GM12878 (cell line): ENCODE measurements around the gene WDR11. TPM values are rescaled to one million over a fixed set of nuclear protein-coding genes. Genes with fewer than 3 reads are reported as not detected.

Source experiments
- ATAC-seq: fragments of 200-7000 bp; cut with Tn5 transposase; 3 replicates; pipeline ENCODE4 v1.9.1; 2020; ENCODE audit warnings: mild to moderate bottlenecking, moderate library complexity
- BruUV-seq: library from RNA; stranded (reverse); fragments of 400-500 nt; replicated peaks from 2 replicates; lab custom pipeline; 2021; lab: Mats Ljungman, UMichigan
- CTCF ChIA-PET: fragments of 300-600 bp; sonication (Branson Sonifier 250); formaldehyde crosslinking; extraction: SDS; loops from one replicate; lab custom pipeline; 2021; ENCODE audit warnings: inconsistent platforms; lab: Yijun Ruan, JAX
- POLR2A ChIA-PET: fragments of 350-600 bp; formaldehyde crosslinking; extraction: SDS; loops from one replicate; lab custom pipeline; 2021; ENCODE audit warnings: inconsistent platforms; lab: Charles Lee
- RAD21 ChIA-PET: fragments of 300-600 bp; sonication (Branson Sonifier 250); formaldehyde crosslinking; loops from one replicate; lab custom pipeline; 2023; ENCODE audit warnings: antibody characterized with exemption; ENCODE audit not compliant: unreplicated experiment; lab: Charles Lee
- SMC1A ChIA-PET: fragments of 300-600 bp; sonication (Branson Sonifier 250); formaldehyde crosslinking; loops from one replicate; lab custom pipeline; 2023; ENCODE audit not compliant: unreplicated experiment, uncharacterized antibody; lab: Charles Lee
- DNase-seq: peaks from one replicate; pipeline ENCODE4 v3.0.0-alpha.2; 2011; ENCODE audit warnings: low read depth, low spot score
- FAIRE-seq: peaks from 3 replicates; lab custom pipeline; 2011; peaks lifted over from hg19 to GRCh38; lab: Jason Lieb, UNC
- H2AFZ ChIP-seq: 2 replicates; pipeline ENCODE4 v1.6.0; 2011; ENCODE audit warnings: low read depth, low read length, control low read depth; ENCODE audit not compliant: control insufficient read depth
- H3K27ac ChIP-seq: 2 replicates; pipeline ENCODE4 v1.5.1; 2011; ENCODE audit warnings: control low read depth; ENCODE audit not compliant: control insufficient read depth, insufficient read depth
- H3K27me3 ChIP-seq, 2 experiments: replicated peaks in 1 of 2; 2 replicates each; pipeline versions ENCODE4 v1.6.0 to v1.6.1; 2011; ENCODE audit warnings: low read length in 1 of 2; ENCODE audit not compliant: control insufficient read depth in 2 of 2, insufficient read depth in 2 of 2
- H3K36me3 ChIP-seq, 2 experiments: 2 replicates each; pipeline ENCODE4 v1.5.1; 2011; ENCODE audit warnings: low read length in 1 of 2; ENCODE audit not compliant: control insufficient read depth in 2 of 2, insufficient read depth in 2 of 2
- H3K4me1 ChIP-seq: 2 replicates; pipeline ENCODE4 v1.6.1; 2011; ENCODE audit warnings: mild to moderate bottlenecking, low read length, moderate library complexity, mixed read lengths; ENCODE audit not compliant: control insufficient read depth, insufficient read depth
- H3K4me2 ChIP-seq: 2 replicates; pipeline ENCODE4 v1.6.0; 2011; ENCODE audit warnings: control low read depth; ENCODE audit not compliant: control insufficient read depth, insufficient read depth
- H3K4me3 ChIP-seq: fragments of 200-600 bp; sonication (generic); 2 replicates; pipeline ENCODE4 v1.5.1; 2016
- H3K79me2 ChIP-seq: 2 replicates; pipeline ENCODE4 v1.6.0; 2011; ENCODE audit warnings: low read length; ENCODE audit not compliant: control insufficient read depth, insufficient read depth
- H3K9ac ChIP-seq: 2 replicates; pipeline ENCODE4 v1.8.0; 2011; ENCODE audit warnings: low read length, control low read depth, mixed read lengths; ENCODE audit not compliant: control insufficient read depth, insufficient read depth
- H3K9me3 ChIP-seq: replicated peaks from 3 replicates; pipeline ENCODE4 v1.5.1; 2011; ENCODE audit warnings: mild to moderate bottlenecking, low read length; ENCODE audit not compliant: control insufficient read depth, insufficient read depth
- H4K20me1 ChIP-seq: 2 replicates; pipeline ENCODE4 v1.6.0; 2011; ENCODE audit not compliant: control insufficient read depth, insufficient read depth
- CBX5 ChIP-seq: sonication (generic); IDR thresholded peaks from 2 replicates; pipeline ENCODE4 v1.6.1; 2016; ENCODE audit warnings: low read depth, moderate library complexity, mild to moderate bottlenecking, inconsistent platforms
- CTCF ChIP-seq, 3 experiments: IDR thresholded peaks in 2 of 3; conservative IDR thresholded peaks in 1 of 3; 2 replicates each; pipeline ENCODE4 v1.5.1; 2011; ENCODE audit warnings: low read depth in 3 of 3, low read length in 3 of 3, mild to moderate bottlenecking in 3 of 3, control low read depth in 2 of 3, moderate library complexity in 2 of 3, inconsistent platforms in 1 of 3, mixed read lengths in 1 of 3; ENCODE audit not compliant: control insufficient read depth in 2 of 3, insufficient read depth in 1 of 3; ENCODE audit errors: extremely low read depth in 1 of 3
- E4F1 ChIP-seq: fragments of 450-650 bp; IDR thresholded peaks from 2 replicates; pipeline ENCODE4 v1.6.1; 2018; ENCODE audit warnings: borderline replicate concordance, mild to moderate bottlenecking; ENCODE audit not compliant: partially characterized antibody
- IRF4 ChIP-seq: IDR thresholded peaks from 2 replicates; pipeline ENCODE4 v1.6.1; 2011; ENCODE audit warnings: low read depth, low read length
- MYC ChIP-seq: IDR thresholded peaks from 2 replicates; pipeline ENCODE4 v1.6.1; 2011; ENCODE audit warnings: mild to moderate bottlenecking, low read length, moderate library complexity, inconsistent platforms; ENCODE audit not compliant: insufficient read depth, insufficient replicate concordance, insufficient read length, severe bottlenecking
- NFYB ChIP-seq: IDR thresholded peaks from 2 replicates; pipeline ENCODE4 v1.6.1; 2011; ENCODE audit warnings: low read depth, mild to moderate bottlenecking, low read length, improper control_type of control experiment, moderate library complexity; ENCODE audit not compliant: insufficient read depth
- SREBF1 ChIP-seq: IDR thresholded peaks from 2 replicates; pipeline ENCODE4 v1.6.1; 2012; ENCODE audit warnings: mild to moderate bottlenecking, low read length
- TCF12 ChIP-seq: IDR thresholded peaks from 2 replicates; pipeline ENCODE4 v1.6.1; 2011; ENCODE audit warnings: low read depth, mild to moderate bottlenecking, low read length
- YY1 ChIP-seq: IDR thresholded peaks from 2 replicates; pipeline ENCODE4 v1.6.1; 2011; ENCODE audit warnings: low read depth, mild to moderate bottlenecking, low read length
- ZNF384 ChIP-seq: IDR thresholded peaks from 2 replicates; pipeline ENCODE4 v1.6.1; 2012; ENCODE audit warnings: low read depth, mild to moderate bottlenecking, low read length, improper control_type of control experiment, borderline replicate concordance
- WGBS: methylation state at CpG from one replicate; pipeline ENCODE4 v1.1.6; 2016; ENCODE audit warnings: low lambda C conversion rate; ENCODE audit not compliant: insufficient replicate concordance, insufficient coverage; ENCODE audit errors: missing lambda C conversion rate; 5-methylcytosine and 5-hydroxymethylcytosine counted together
- in situ Hi-C: fragments of 300-500 bp; cut with MboI; formaldehyde crosslinking; loops from 9 replicates; pipeline ENCODE4 v1.14.3; 2018; ENCODE audit warnings: mixed read lengths
- intact Hi-C: fragments of 100-400 bp; cut with micrococcal nuclease; formaldehyde crosslinking; loops from one replicate; pipeline ENCODE4 v1.14.2; 2022; ENCODE audit not compliant: unreplicated experiment
- polyA plus RNA-seq, 11 experiments: library from polyadenylated mRNA; depleted of rRNA in 4 of 11; unstranded in 6 of 11; stranded (reverse) in 5 of 11; fragments of >200 nt; fragmentation: Nextera tagmentation in 4 of 11; fragmentation: Illumina TruSeq in 1 of 11; extraction: Ambion mirVana in 4 of 11; extraction: Trizol in 1 of 11; gene quantifications; 1 replicate in 1 of 11; 2 replicates in 10 of 11; pipeline versions ENCODE4 v1.2.1 to v1.2.3, GENCODE V29; 2011 to 2016; ENCODE audit warnings: inconsistent platforms in 2 of 11, missing spikeins in 2 of 11, low read depth in 1 of 11
- total RNA-seq, 4 experiments: library from RNA; depleted of rRNA in 3 of 4; stranded (reverse); fragments of >200 nt in 3 of 4; fragmentation: Illumina TruSeq in 1 of 4; extraction: Trizol in 1 of 4; gene quantifications; 2 replicates each; pipeline versions ENCODE4 v1.2.1 to v1.2.3, GENCODE V29; 2013 to 2021
- TF ChIP-seq, protein P1 (sequence below): fragments of 450-650 bp; IDR thresholded peaks from 2 replicates; pipeline ENCODE4 v1.6.1; 2018; ENCODE audit warnings: mild to moderate bottlenecking, low read depth, moderate library complexity; ENCODE audit not compliant: partially characterized antibody
- TF ChIP-seq, protein P2 (sequence below): IDR thresholded peaks from 2 replicates; pipeline ENCODE4 v1.6.1; 2011; ENCODE audit warnings: low read depth, low read length, improper control_type of control experiment, borderline replicate concordance

Gene WDR11
- total and polyA plus RNA-seq, 10 of the 15 experiments (the other 5 are each of a cell fraction or from before 2014, with no cell fraction given), result 21.3 to 132 (median 42.6) TPM

DNA sequence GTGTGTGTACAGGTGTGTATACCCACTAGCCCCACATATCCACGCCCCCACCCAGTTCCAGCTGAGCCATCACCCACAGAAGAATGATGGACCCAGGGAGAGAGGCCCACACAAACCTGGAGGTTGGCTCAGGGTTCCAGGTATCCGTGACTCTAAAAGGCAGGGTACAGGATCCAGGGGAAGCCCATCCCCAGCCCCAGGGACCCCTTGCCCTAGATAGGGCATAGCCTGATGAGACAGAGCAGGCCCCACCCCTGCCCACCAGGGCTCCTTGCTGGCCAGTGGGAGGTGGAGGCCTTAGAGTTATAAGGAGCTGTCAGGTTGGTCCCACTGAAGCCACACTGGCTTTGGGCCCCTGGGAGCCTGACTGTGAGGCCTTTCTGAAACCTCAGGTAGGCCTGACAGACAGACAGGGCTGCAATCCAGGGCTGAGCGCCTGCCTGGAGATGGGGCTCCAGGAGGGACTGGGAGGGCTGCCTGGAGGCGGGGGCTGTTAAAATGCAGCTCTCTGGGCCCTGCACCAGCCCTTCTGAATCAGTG, 93.5 kb downstream of the WDR11 start:
- Histone ChIP-seq H3K4me2 (no peak overlapping the region), H4K20me1 (no peaks in the 10 kb centered on the region), H3K79me2 (no peaks in the 10 kb centered on the region), H3K36me3 (no peaks in the 10 kb centered on the region), H3K4me1 (no peaks in the 10 kb centered on the region), H2AFZ (no peak overlapping the region), H3K9ac (no peak overlapping the region), H3K27me3 (peaks cover 3 to 5% of the 10 kb centered on the region in 2 experiments), H3K27ac (no peak overlapping the region), H3K4me3 (no peak overlapping the region), H3K9me3 (no peaks in the 10 kb centered on the region)
- ChIA-PET RAD21 (no interaction called here), POLR2A (interaction anchor here (0.7 kb wide), 1 partner anchor 340 kb away, joined by 3 read pairs; no protein-coding TSS in a partner anchor), SMC1A (interaction anchor here (1.3 kb wide), 1 partner anchor 8 kb away, joined by 3 read pairs; no protein-coding TSS in a partner anchor), CTCF (interaction anchor here (0.9 to 1.6 kb wide), 4 partner anchors 15 to 790 kb away, joined by 3 read pairs; no protein-coding TSS in a partner anchor)
- FAIRE-seq (no peak), ATAC-seq (no peak), DNase-seq (no peak)
- intact Hi-C loops, result no loop called here
- WGBS, result 20% methylated on average over 4 of the region's 4 CpGs
- in situ Hi-C loops, result loop anchor here (5.0 kb wide), 3 partner anchors 668 to 958 kb away; no protein-coding TSS in a partner anchor
- no TSS peak for BruUV-seq
- TF ChIP-seq, protein P1, sequence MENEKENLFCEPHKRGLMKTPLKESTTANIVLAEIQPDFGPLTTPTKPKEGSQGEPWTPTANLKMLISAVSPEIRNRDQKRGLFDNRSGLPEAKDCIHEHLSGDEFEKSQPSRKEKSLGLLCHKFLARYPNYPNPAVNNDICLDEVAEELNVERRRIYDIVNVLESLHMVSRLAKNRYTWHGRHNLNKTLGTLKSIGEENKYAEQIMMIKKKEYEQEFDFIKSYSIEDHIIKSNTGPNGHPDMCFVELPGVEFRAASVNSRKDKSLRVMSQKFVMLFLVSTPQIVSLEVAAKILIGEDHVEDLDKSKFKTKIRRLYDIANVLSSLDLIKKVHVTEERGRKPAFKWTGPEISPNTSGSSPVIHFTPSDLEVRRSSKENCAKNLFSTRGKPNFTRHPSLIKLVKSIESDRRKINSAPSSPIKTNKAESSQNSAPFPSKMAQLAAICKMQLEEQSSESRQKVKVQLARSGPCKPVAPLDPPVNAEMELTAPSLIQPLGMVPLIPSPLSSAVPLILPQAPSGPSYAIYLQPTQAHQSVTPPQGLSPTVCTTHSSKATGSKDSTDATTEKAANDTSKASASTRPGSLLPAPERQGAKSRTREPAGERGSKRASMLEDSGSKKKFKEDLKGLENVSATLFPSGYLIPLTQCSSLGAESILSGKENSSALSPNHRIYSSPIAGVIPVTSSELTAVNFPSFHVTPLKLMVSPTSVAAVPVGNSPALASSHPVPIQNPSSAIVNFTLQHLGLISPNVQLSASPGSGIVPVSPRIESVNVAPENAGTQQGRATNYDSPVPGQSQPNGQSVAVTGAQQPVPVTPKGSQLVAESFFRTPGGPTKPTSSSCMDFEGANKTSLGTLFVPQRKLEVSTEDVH, result no peak
- TF ChIP-seq CTCF (IDR thresholded peaks at IDR 0.05 in 2 of 3, conservative IDR thresholded peaks at IDR 0.05 in 1 of 3; ENCODE audit: control insufficient read depth in 2 of 3, extremely low read depth in 1 of 3, insufficient read depth in 1 of 3, low read depth in 3 of 3, low read length in 3 of 3) (no peak), YY1 (no peak), TCF12 (no peak), NFYB (no peak), ZNF384 (no peak), E4F1 (no peak), IRF4 (no peak), SREBF1 (no peak), CBX5 (no peak), MYC (no peak)
- TF ChIP-seq, protein P2, sequence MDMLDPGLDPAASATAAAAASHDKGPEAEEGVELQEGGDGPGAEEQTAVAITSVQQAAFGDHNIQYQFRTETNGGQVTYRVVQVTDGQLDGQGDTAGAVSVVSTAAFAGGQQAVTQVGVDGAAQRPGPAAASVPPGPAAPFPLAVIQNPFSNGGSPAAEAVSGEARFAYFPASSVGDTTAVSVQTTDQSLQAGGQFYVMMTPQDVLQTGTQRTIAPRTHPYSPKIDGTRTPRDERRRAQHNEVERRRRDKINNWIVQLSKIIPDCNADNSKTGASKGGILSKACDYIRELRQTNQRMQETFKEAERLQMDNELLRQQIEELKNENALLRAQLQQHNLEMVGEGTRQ, result no peak
